ENCODE measurements around the gene MACF1. TPM values are rescaled to one million over a fixed set of nuclear protein-coding genes. Genes with fewer than 3 reads are reported as not detected.
A peak's percentile ranks its signal among the peaks of the same experiment; 100 is the strongest.

The MACF1 gene
- total RNA-seq, 1 experiment from 2014 or later: 190 TPM

GRCh38 chr1:39173119-39173994 lies 31.1 kb upstream of the MACF1 start:
- no peaks in the 10 kb centered on the region for H3K23me2 ChIP-seq (ENCODE audit: insufficient read length, low read depth, low read length, poor library complexity, severe bottlenecking)
- H2BK120ac ChIP-seq (ENCODE audit: low read depth, low read length, poor library complexity, severe bottlenecking): no peak overlapping the region
- H4K8ac ChIP-seq (replicated peaks; ENCODE audit: insufficient read length, low read depth, low read length): no peak overlapping the region
- no peak overlapping the region for H3T11ph ChIP-seq (ENCODE audit: low read length)
- no peak overlapping the region for H3K4me2 ChIP-seq (ENCODE audit: insufficient read depth, insufficient read length, low read length)
- Mint-ChIP-seq H3K4me1 (peaks cover 78 to 79% of the 10 kb centered on the region in 2 experiments), H3K9me3 (no peaks in the 10 kb centered on the region), H3K36me3 (ENCODE audit: insufficient read depth in 1 of 3, low read depth in 3 of 3) (no peaks in the 10 kb centered on the region), H3K27me3 (ENCODE audit: low read depth) (no peaks in the 10 kb centered on the region), H3K4me3 (no peak overlapping the region), H3K27ac (peak overlapping the region; percentile 92 to 98 (median 94))
- H3K18ac ChIP-seq (ENCODE audit: insufficient read length, low read depth, low read length): no peak overlapping the region
- peaks cover 8% of the 10 kb centered on the region for H3K79me1 ChIP-seq (ENCODE audit: insufficient read depth, low read depth, low read length, poor library complexity, severe bottlenecking)
- no peak overlapping the region for H2BK15ac ChIP-seq (ENCODE audit: low read depth, low read length)
- no peak overlapping the region for H2AK5ac ChIP-seq (ENCODE audit: insufficient read length, low read length)
- H3K14ac ChIP-seq (ENCODE audit: insufficient read depth, low read length): no peak overlapping the region
- no peak overlapping the region for H2BK5ac ChIP-seq (ENCODE audit: insufficient read length, low read length)
- no peaks in the 10 kb centered on the region for H3K9me3 ChIP-seq (ENCODE audit: control insufficient read depth, low read depth, low read length)
- H3K4ac ChIP-seq (ENCODE audit: low read depth, low read length): no peak overlapping the region
- no peak overlapping the region for H3K9ac ChIP-seq (ENCODE audit: extremely low read depth, insufficient read length, low read length)
- TF ChIP-seq CTCF (conservative IDR thresholded peaks at IDR 0.05): peak; percentile 46; the same call in 2 of the 3 replicates
- no peak overlapping the region for H2BK12ac ChIP-seq (ENCODE audit: insufficient read length, low read depth, low read length)
- H3K27me3 ChIP-seq (ENCODE audit: insufficient read depth, low read length): no peaks in the 10 kb centered on the region
- no peak overlapping the region for H3K56ac ChIP-seq (ENCODE audit: insufficient read length, low read depth, low read length)
- no peak overlapping the region for H3K23ac ChIP-seq (ENCODE audit: insufficient read length, low read depth, low read length)
- no CpG with 5 or more reads among the region's 9 CpGs for WGBS (ENCODE audit: extremely low coverage, insufficient read length, low lambda C conversion rate)
- H4K20me1 ChIP-seq (ENCODE audit: control insufficient read depth, insufficient read depth, insufficient read length): no peaks in the 10 kb centered on the region
- no peak overlapping the region for H2BK20ac ChIP-seq (ENCODE audit: low read depth, low read length, poor library complexity, severe bottlenecking)
- H2AFZ ChIP-seq (ENCODE audit: low read length): no peak overlapping the region
- no peak for DNase-seq
- no peak overlapping the region for H3K27ac ChIP-seq (ENCODE audit: insufficient read length, low read depth, low read length)
- peaks cover 8% of the 10 kb centered on the region; the same call in 1 of the 2 replicates for H3K4me1 ChIP-seq (ENCODE audit: insufficient read depth, low read length)
- H4K5ac ChIP-seq (ENCODE audit: insufficient read length, low read depth, low read length): no peak overlapping the region
- peaks cover 37% of the 10 kb centered on the region; the same call in 1 of the 2 replicates for H3K79me2 ChIP-seq (ENCODE audit: insufficient read depth, low read length)
- H4K91ac ChIP-seq (ENCODE audit: insufficient read length, low read depth, low read length): no peak overlapping the region
